Thoracic aorta (tissue), 2 donors: ENCODE data around the gene DRD5. TPM values are rescaled to one million over a fixed set of nuclear protein-coding genes. Genes with fewer than 3 reads are reported as not detected.

Experiments used
- ATAC-seq: fragments of 150-250 bp; one replicate; pipeline ENCODE4 v1.8.0; 2017; ENCODE audit warnings: low read depth; ENCODE audit not compliant: insufficient number of reproducible peaks, low FRiP score
- DNase-seq: peaks from one replicate; pipeline ENCODE4 v3.0.0-alpha.2; 2020; ENCODE audit warnings: low spot score
- H3K27ac ChIP-seq, 2 donors: fragments of 200-600 bp; sonication (generic); 1 replicate in 1 of 2; 2 replicates in 1 of 2; pipeline ENCODE4 v1.5.1; 2016; ENCODE audit warnings: mild to moderate bottlenecking in 2 of 2, moderate library complexity in 2 of 2
- H3K27me3 ChIP-seq: fragments of 200-600 bp; sonication (generic); replicated peaks from 2 replicates; pipeline ENCODE4 v1.6.0; 2016; ENCODE audit warnings: mild to moderate bottlenecking; ENCODE audit not compliant: insufficient read depth
- H3K36me3 ChIP-seq: fragments of 200-600 bp; sonication (generic); one replicate; pipeline ENCODE4 v1.5.1; 2016
- H3K4me1 ChIP-seq, 2 donors: fragments of 200-600 bp; sonication (generic); 1 replicate in 1 of 2; 2 replicates in 1 of 2; pipeline versions ENCODE4 v1.5.1 to v1.6.0; 2016; ENCODE audit warnings: low read depth in 2 of 2, mild to moderate bottlenecking in 1 of 2; ENCODE audit not compliant: control insufficient read depth in 1 of 2
- H3K4me3 ChIP-seq: fragments of 200-600 bp; sonication (generic); 2 replicates; pipeline ENCODE4 v1.5.1; 2016; ENCODE audit warnings: mild to moderate bottlenecking
- H3K9me3 ChIP-seq: fragments of 200-600 bp; sonication (generic); 2 replicates; pipeline ENCODE4 v1.5.1; 2016
- CTCF ChIP-seq: fragments of 200-600 bp; sonication (generic); IDR thresholded peaks from one replicate; pipeline ENCODE4 v1.5.1; 2019; ENCODE audit warnings: antibody characterized with exemption
- total RNA-seq, 2 donors: library from RNA; depleted of rRNA; stranded (reverse); fragments of >200 nt; gene quantifications; one replicate each; pipeline versions ENCODE4 v1.1.0 to v1.2.3, GENCODE V29; 2016

The DRD5 gene
- total RNA-seq, 2 donors from 2014 or later: not detected

DNA sequence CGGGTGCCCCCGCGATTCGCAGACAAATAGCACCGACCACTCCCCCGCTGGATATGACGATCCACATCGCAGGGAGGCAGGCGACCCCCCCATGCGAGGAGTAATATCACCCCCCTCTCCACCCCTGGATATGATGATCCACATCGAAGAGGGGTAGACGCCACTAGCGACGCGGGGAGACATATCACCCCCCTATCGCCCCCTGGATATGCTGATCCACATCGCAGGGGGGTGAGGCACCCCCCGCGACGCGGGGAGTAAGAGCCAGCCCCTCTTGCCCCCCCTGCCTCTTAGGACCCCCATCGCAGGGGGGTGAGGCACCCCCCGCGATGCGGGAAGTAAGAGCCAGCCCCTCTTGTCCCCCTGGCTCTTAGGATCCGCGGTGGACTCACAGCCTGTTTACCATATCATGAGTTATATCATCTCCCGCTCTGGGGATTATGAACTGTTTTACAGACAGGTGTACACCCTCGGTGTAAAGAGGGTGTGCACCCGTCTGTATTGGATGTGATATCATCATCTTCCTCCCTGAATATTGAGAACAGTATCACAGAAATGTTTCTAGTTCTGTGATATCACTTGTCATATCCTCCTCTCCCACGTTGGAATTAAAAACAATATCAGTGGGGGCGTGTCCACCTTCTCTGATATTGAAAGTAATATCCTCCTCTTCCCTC is 22.7 kb upstream of the DRD5 start:
- Histone ChIP-seq H3K4me3 (no peak overlapping the region), H3K27me3 (no peaks in the 10 kb centered on the region), H3K9me3 (no peaks in the 10 kb centered on the region), H3K27ac (no peak overlapping the region), H3K36me3 (no peaks in the 10 kb centered on the region), H3K4me1 (no peaks in the 10 kb centered on the region)
- TF ChIP-seq CTCF: no peak
- no peak for DNase-seq
- ATAC-seq: no peak

DNA sequence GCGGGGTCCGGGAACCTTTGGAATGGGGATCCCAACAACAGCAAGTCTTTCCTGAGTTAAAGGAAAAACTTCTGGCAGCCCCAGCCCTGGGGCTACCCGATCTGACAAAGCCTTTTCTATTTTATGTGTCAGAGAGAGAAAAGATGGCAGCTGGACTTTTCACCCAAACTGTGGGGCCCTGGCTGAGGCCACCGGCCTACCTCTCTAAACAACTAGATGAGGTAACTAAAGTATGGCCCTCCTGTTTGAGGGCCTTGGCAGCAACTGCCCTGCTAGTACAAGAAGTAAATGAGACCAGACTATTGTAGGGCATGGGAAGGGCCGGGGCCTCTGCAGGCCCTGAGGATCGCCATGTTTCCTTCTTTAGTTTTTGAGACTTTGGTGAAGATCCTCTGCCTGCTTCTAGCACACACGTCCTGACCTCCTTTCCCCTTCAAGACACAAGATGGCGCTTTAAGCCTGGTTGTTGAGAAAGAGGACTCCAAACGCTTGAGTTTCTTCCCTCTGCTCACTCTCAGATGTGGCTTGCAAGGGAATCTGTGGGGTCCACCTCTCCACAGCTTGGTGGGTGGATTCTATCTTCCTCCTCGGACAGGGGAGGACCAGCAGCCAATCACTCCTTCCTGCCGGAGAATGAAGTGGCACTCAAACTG is 18.5 kb upstream of the DRD5 start:
- ATAC-seq: no peak
- Histone ChIP-seq H3K9me3 (no peaks in the 10 kb centered on the region), H3K4me1 (no peaks in the 10 kb centered on the region), H3K4me3 (no peak overlapping the region), H3K36me3 (no peaks in the 10 kb centered on the region), H3K27me3 (no peaks in the 10 kb centered on the region), H3K27ac (no peak overlapping the region)
- TF ChIP-seq CTCF: peak; percentile 39
- DNase-seq: no peak

- ATAC-seq (no peak), DNase-seq (no peak)
- Histone ChIP-seq H3K36me3 (no peaks in the 10 kb centered on the region), H3K27me3 (no peaks in the 10 kb centered on the region), H3K4me1 (no peaks in the 10 kb centered on the region), H3K4me3 (no peak overlapping the region), H3K27ac (no peak overlapping the region), H3K9me3 (no peaks in the 10 kb centered on the region)
- no peak for TF ChIP-seq CTCF
These were observed 17.2 kb upstream of the DRD5 start for GRCh38 chr4:9764155-9764696.

DNA sequence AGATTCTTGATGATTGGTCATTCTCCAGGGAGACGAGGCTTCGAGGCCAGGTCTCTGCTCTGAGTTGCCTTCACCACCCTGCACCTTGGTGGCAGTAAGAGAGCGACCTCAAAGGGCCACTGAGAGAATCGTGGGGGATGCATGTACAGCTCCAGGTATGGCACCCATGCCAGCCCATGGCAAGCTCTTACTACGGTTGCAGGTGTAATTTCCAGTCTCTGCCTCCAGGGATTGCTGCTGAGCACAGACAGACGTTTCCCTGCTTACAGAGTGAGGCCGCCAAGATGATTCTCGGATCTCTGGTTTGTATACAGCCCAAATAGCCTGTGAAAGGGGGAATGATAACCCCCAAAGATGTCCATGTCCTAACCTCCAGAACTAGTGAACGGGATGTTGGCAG is 16.3 kb upstream of the DRD5 start:
- ATAC-seq (no peak), DNase-seq (no peak)
- TF ChIP-seq CTCF: peak; percentile 26
- no peak overlapping the region for H3K27ac ChIP-seq
- H3K9me3 ChIP-seq: no peaks in the 10 kb centered on the region
- H3K4me3 ChIP-seq: no peak overlapping the region
- no peaks in the 10 kb centered on the region for H3K4me1 ChIP-seq
- H3K27me3 ChIP-seq: no peaks in the 10 kb centered on the region
- no peaks in the 10 kb centered on the region for H3K36me3 ChIP-seq

DNA sequence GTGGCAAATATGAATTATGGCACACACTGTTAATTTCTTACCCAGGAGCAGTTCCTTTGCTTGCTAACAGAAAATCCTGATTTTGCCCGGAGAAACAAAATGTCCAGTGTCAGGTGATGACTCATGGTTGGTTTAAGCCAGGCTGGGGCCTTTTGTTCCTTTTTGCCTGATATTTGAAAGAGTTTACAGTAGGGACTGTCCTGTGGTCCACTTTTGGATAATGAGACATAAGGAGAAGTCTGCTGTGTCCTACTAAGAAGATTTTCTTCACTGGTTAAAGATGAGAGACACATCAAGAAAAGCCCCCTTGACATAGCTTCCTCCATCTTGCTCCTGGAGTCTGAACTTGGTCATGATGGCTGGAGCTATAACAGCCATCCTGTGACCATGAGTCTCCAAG is 12.1 kb upstream of the DRD5 start:
- ATAC-seq (no peak), DNase-seq (no peak)
- H3K27me3 ChIP-seq: no peaks in the 10 kb centered on the region
- H3K27ac ChIP-seq: no peak overlapping the region
- H3K4me3 ChIP-seq: no peak overlapping the region
- no peaks in the 10 kb centered on the region for H3K9me3 ChIP-seq
- no peak for TF ChIP-seq CTCF
- H3K36me3 ChIP-seq: no peaks in the 10 kb centered on the region
- H3K4me1 ChIP-seq: no peaks in the 10 kb centered on the region
